Muscle of leg (tissue), 11 donors: ENCODE results near the gene PCSK9. TPM values are rescaled to one million over a fixed set of nuclear protein-coding genes. Genes with fewer than 3 reads are reported as not detected.
"Not testable (repeated sequence)": the region's sequence is repeated elsewhere in the genome, so short reads cannot be mapped to it uniquely, and the experiment has no call there.

Source experiments
- DNase-seq: peaks from one replicate; pipeline ENCODE4 v3.0.0; 2013
- H3K27ac ChIP-seq: one replicate; pipeline ENCODE4 v1.5.1; 2013; ENCODE audit warnings: mild to moderate bottlenecking, low read length, control low read depth
- H3K27me3 ChIP-seq: one replicate; pipeline ENCODE4 v1.6.1; 2013; ENCODE audit warnings: low read length; ENCODE audit not compliant: control insufficient read depth, insufficient read depth
- H3K36me3 ChIP-seq: one replicate; pipeline ENCODE4 v1.6.1; 2013; ENCODE audit warnings: low read length; ENCODE audit not compliant: control insufficient read depth, insufficient read depth
- H3K4me1 ChIP-seq: one replicate; pipeline ENCODE4 v1.6.1; 2013; ENCODE audit warnings: low read length; ENCODE audit not compliant: control insufficient read depth, insufficient read depth
- H3K4me3 ChIP-seq: one replicate; pipeline ENCODE4 v1.5.1; 2013; ENCODE audit warnings: low read length, control low read depth
- H3K9me3 ChIP-seq: replicated peaks from 2 replicates; pipeline ENCODE4 v1.6.1; 2013; ENCODE audit warnings: low read depth, low read length; ENCODE audit not compliant: control insufficient read depth
- WGBS: methylation state at CpG from one replicate; pipeline ENCODE4 v1.1.5; 2013; ENCODE audit warnings: missing lambda C conversion rate; ENCODE audit not compliant: insufficient coverage; 5-methylcytosine and 5-hydroxymethylcytosine counted together
- polyA plus RNA-seq, 8 donors: library from polyadenylated mRNA; unstranded; fragments of 120-200 nt; gene quantifications; one replicate each; pipeline versions ENCODE4 v1.2.1 to v1.2.3, GENCODE V29; 2013; ENCODE audit warnings: inconsistent platforms in 1 of 8, low replicate concordance in 1 of 8; ENCODE audit not compliant: insufficient read length in 8 of 8, insufficient read depth in 1 of 8
- total RNA-seq: library from RNA; stranded (reverse); fragments of 120-200 nt; gene quantifications from one replicate; pipeline ENCODE4 v1.2.4, GENCODE V29; 2013

Gene PCSK9
- total and polyA plus RNA-seq, 9 donors: 3.1 to 12.7 (median 5.3) TPM

DNA sequence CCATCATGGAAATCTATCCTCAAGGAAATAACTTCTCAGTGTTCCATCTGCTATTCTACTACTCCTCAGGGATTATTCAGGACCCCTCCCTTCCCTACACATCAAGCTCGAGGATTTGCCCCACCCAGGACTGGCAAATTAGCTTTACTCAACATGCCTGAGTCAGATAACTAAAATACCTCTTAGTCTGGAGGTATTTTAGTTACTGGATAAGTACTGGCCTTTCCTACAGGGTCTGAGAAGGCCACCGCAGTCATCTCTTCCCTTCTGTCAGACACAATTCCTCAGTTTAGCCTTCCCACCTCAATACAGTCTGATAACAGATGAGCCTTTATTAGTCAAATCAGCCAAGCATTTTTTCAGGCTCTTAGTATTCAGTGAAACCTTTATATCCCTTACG is 12.7 kb upstream of the PCSK9 start:
- H3K4me1 ChIP-seq, H3K9me3 ChIP-seq, H3K27ac ChIP-seq, DNase-seq, H3K27me3 ChIP-seq, H3K4me3 ChIP-seq, H3K36me3 ChIP-seq: not testable (repeated sequence)
- WGBS: no CpG with 5 or more reads among the region's 3 CpGs

DNA sequence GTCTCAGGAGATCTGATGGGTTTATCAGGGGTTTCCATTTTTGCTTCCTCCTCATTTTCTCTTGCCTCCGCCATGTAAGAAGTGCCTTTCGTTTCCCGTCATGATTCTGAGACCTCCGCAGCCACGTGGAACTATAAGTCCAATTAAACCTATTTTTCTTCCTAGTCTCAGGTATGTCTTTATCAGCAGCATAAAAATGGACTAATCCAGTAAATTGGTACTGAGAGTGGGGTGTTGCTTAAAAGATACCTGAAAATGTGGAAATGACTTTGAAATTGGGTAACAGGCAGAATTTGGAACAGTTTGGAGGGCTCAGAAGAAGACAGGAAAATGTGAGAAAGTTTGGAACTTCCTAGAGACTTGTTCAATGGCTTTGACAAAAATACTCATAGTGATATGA is 8.2 kb upstream of the PCSK9 start:
- H3K4me1 ChIP-seq, DNase-seq, H3K4me3 ChIP-seq, H3K27ac ChIP-seq, H3K9me3 ChIP-seq, H3K36me3 ChIP-seq: not testable (repeated sequence)
- peaks cover 10% of the 10 kb centered on the region for H3K27me3 ChIP-seq
- no CpG with 5 or more reads among the region's 5 CpGs for WGBS

DNA sequence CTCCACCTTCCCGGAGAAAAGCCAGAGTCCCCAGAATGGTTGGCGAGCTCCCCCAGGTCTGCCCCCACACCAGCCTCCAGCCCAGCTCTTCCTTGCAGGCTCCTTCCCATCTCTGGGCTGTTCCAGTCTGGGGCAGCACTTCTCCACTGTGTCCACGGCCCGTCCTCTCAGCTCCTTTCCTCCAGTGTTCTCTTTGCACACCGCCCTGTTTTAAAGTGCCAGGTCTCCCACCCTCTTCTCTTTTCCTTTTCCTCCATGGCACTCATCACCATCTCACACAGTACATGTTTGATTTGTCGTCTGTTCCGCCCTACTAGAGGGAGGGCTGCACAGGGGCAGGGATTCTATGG is 6.1 kb upstream of the PCSK9 start:
- no peaks in the 10 kb centered on the region for H3K36me3 ChIP-seq
- H3K9me3 ChIP-seq: no peaks in the 10 kb centered on the region
- no peaks in the 10 kb centered on the region for H3K4me1 ChIP-seq
- WGBS: 49% methylated on average over 5 of the region's 7 CpGs
- peaks cover 22% of the 10 kb centered on the region for H3K27me3 ChIP-seq
- DNase-seq: no peak
- no peak overlapping the region for H3K27ac ChIP-seq
- no peak overlapping the region for H3K4me3 ChIP-seq

DNA sequence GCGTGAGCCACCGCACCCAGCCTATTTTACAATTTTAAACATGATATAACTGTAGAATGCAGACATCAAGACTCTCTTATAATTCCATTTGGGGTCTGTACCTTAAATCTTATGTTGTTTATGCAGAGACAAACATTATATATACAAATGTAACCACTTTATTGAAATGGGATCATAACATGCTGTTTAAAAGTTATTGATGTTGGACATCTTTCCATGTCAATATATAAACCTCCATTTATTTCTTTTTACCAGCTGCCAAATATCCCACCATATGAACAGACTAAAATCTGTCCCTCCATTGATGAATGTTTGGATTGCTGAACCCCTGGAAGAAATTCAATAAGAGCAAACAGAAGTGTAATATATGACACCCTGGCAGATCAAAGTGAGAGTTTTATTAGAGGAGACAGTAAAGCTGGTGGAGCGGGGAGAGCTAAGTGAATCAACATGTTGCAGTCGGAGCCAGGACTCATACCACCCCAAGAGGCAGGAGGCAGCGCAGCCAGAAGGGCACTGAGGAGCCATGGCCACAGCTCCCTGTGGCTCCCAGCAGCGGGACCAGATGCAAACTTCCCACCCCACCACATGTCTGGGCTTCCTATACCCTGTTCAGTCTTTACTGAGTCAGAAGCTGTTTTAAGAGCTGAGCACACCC is 4.7 kb upstream of the PCSK9 start:
- no peak for DNase-seq
- Histone ChIP-seq H3K27me3 (peaks cover 33% of the 10 kb centered on the region), H3K4me3 (no peak overlapping the region), H3K27ac (no peak overlapping the region), H3K9me3 (no peaks in the 10 kb centered on the region), H3K36me3 (no peaks in the 10 kb centered on the region), H3K4me1 (peaks cover 8% of the 10 kb centered on the region)
- WGBS: 50% methylated on average over 2 of the region's 6 CpGs

DNA sequence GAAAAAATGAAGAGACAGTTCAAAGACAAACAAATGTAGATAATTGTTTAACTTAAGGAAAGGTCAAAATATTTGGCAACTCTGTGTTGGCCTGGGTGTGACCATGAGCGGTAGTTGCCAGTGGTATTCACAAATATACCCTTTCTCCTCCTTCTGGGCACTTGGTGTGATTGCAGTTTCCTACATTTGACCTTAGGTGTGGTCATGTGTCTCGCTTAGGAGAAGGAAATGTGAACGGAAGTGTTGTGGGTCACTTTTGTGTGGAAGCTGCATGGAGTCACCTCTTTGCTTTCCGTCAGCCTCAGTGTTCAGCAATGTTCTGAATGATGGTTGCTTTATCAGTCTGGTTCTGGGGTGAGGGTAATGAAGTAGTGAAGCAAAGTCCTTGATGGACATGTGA is 3.4 kb upstream of the PCSK9 start:
- no peak overlapping the region for H3K27ac ChIP-seq
- H3K36me3 ChIP-seq: no peaks in the 10 kb centered on the region
- H3K4me3 ChIP-seq: no peak overlapping the region
- H3K9me3 ChIP-seq: no peaks in the 10 kb centered on the region
- H3K27me3 ChIP-seq: peaks cover 46% of the 10 kb centered on the region
- peaks cover 20% of the 10 kb centered on the region for H3K4me1 ChIP-seq
- DNase-seq: no peak
- 80% methylated on average over 3 of the region's 4 CpGs for WGBS

DNA sequence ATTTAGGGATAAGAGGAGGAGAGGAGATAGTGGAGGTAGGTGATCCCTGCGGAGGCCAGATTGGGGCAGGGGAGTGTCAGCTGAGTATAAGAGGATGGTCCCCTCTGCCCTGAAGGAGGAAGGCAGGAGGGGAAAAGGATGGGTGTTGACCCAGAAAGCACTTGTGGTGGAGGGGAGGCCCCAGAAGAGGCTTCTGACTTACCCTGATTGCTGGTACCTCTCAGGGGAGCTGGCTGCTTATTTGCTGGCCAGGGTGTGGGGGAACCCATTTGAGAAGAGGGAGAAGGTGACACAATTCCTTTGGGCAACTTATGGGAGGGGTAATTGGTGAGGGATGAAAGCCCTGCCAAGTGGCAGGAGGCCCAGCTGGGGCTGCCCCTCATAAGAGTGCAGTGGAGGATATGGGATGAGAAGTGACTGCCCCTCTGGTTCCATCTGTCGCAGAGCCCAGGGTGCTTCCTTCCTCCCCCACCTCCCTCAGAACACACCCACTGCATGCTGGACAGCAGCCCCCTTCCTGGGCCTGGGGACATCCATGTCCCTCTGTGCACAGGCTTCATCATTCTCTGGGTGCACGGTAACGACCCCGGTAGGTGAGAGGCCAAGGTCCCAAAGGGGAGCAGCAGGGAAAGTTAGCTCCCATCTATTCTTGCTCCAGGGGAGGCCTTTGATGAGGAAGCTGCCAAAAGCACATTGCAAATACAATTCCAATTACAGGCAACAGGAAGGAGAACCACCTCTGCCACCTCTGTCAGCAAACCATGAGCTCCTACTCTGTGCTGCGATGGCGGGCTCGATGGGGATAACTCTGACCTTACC is 1.4 kb upstream of the PCSK9 start:
- 95% methylated on average over 2 of the region's 8 CpGs for WGBS
- Histone ChIP-seq H3K4me1 (peaks cover 20% of the 10 kb centered on the region), H3K27ac (no peak overlapping the region), H3K27me3 (peaks cover 55% of the 10 kb centered on the region), H3K4me3 (no peak overlapping the region), H3K36me3 (no peaks in the 10 kb centered on the region), H3K9me3 (no peaks in the 10 kb centered on the region)
- no peak for DNase-seq

DNA sequence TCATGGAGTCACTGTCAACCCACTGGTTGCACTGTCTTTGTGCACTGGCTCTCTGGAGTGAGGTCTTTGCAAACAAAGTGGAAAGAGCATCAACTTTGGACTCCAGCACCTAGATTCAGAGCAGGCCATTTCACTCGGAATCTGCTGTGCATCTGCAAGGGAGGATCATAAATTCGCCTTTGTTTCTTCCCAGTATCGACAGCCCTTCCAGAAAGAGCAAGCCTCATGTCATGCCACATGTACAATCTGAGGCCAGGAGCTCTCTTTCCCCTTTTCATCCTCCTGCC is 853 bp upstream of the PCSK9 start:
- Histone ChIP-seq H3K9me3 (no peaks in the 10 kb centered on the region), H3K27me3 (peaks cover 55% of the 10 kb centered on the region), H3K4me1 (peaks cover 20% of the 10 kb centered on the region), H3K4me3 (no peak overlapping the region), H3K36me3 (no peaks in the 10 kb centered on the region), H3K27ac (no peak overlapping the region)
- WGBS: 85% methylated on average over 3 of the region's 3 CpGs
- DNase-seq: no peak

DNA sequence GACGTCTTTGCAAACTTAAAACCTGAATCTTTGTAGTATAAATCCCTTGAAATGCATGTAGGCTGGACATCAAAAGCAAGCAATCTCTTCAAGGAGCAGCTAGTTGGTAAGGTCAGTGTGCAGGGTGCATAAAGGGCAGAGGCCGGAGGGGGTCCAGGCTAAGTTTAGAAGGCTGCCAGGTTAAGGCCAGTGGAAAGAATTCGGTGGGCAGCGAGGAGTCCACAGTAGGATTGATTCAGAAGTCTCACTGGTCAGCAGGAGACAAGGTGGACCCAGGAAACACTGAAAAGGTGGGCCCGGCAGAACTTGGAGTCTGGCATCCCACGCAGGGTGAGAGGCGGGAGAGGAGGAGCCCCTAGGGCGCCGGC is 390 bp upstream of the PCSK9 start:
- Histone ChIP-seq H3K4me3 (no peak overlapping the region), H3K36me3 (no peaks in the 10 kb centered on the region), H3K27ac (no peak overlapping the region), H3K4me1 (peaks cover 20% of the 10 kb centered on the region), H3K9me3 (no peaks in the 10 kb centered on the region), H3K27me3 (peaks cover 50% of the 10 kb centered on the region)
- WGBS: 20% methylated on average over 8 of the region's 9 CpGs
- DNase-seq: no peak

DNA sequence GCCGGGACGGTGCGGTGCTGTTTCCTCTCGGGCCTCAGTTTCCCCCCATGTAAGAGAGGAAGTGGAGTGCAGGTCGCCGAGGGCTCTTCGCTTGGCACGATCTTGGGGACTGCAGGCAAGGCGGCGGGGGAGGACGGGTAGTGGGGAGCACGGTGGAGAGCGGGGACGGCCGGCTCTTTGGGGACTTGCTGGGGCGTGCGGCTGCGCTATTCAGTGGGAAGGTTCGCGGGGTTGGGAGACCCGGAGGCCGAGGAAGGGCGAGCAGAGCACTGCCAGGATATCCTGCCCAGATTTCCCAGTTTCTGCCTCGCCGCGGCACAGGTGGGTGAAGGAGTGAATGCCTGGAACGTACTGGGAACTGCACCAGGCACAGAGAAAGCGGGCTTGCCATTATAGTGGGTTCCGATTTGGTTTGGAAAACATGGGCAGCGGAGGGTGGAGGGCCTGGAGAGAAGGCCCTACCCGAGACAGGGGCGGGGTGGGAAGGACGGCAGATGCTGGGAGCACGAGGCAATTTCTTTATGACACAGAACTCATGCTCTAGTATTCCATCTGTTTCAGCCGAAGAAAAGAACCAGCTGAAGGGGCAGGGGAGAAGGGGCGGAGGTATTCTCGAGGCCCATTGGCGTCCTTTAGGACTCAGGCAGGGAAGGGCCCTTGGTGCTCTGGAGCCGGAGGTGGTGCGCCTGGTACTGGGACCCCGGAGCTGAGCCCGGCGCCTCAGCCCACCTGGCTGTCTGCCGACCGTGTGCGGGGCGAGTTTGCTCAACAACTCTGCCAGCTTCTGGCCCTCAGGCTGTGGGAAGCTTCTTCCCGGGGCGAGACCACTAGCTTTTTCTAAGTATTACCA is 960 bp downstream of the PCSK9 start:
- H3K27ac ChIP-seq: no peak overlapping the region
- H3K36me3 ChIP-seq: no peaks in the 10 kb centered on the region
- no peaks in the 10 kb centered on the region for H3K9me3 ChIP-seq
- DNase-seq: no peak
- WGBS: 12% methylated on average over 36 of the region's 49 CpGs
- peak overlapping the region; percentile 33 for H3K4me3 ChIP-seq
- peaks cover 20% of the 10 kb centered on the region for H3K4me1 ChIP-seq
- peaks cover 50% of the 10 kb centered on the region for H3K27me3 ChIP-seq

DNA sequence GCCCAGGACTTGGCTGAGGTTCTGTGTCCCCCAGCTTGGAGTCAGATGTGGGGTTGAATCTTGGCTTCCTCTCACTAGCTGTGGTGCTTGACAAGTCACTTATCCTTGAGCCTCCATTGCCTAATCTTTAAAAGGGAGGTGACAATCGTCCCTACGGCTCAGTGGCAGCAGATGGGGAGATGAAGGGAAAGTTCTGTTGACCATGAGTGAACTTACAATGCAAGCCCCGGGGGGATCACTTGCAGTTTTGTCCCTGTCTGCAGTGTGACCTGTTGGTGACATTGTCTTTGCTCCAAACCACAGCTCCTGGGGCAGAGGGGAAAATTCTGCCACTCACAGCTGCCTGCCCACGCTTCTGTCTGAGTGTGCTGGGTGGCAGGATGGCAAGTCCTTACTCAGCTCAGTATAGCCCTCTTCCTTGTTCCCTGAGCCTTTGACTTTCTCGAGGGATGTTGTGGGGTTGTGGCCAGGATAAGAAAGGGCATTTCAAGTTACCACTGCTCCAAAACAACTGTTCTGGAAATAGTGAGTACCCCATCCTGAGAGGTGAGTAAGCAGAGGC is 1.7 kb downstream of the PCSK9 start:
- Histone ChIP-seq H3K4me3 (peak overlapping the region; percentile 33), H3K27ac (no peak overlapping the region), H3K36me3 (no peaks in the 10 kb centered on the region), H3K4me1 (peaks cover 20% of the 10 kb centered on the region), H3K9me3 (no peaks in the 10 kb centered on the region), H3K27me3 (peaks cover 48% of the 10 kb centered on the region)
- no CpG with 5 or more reads among the region's 5 CpGs for WGBS
- DNase-seq: no peak
